Heart left ventricle (tissue), 16 donors: ENCODE data around the gene C9orf78. TPM values are rescaled to one million over a fixed set of nuclear protein-coding genes. Genes with fewer than 3 reads are reported as not detected.
A peak's percentile ranks its signal among the peaks of the same experiment; 100 is the strongest.

Experiments
- ATAC-seq, 4 donors: fragments of 200-7000 bp; cut with Tn5 transposase; one replicate each; pipeline ENCODE4 v1.9.1; 2020 to 2022; ENCODE audit warnings: moderate library complexity in 4 of 4, mild to moderate bottlenecking in 3 of 4, moderate number of reproducible peaks in 1 of 4
- DNase-seq, 5 donors: peaks; one replicate each; pipeline ENCODE4 v3.0.0-alpha.2; 2020
- H3K27ac ChIP-seq, 12 donors: fragments of 200-600 bp; sonication (generic) in 4 of 12; one replicate each; pipeline versions ENCODE4 v1.5.0 to v1.8.0; 2016 to 2022; ENCODE audit warnings: mild to moderate bottlenecking in 2 of 12
- H3K27me3 ChIP-seq, 9 donors: fragments of 200-600 bp; sonication (generic) in 2 of 9; one replicate each; pipeline versions ENCODE4 v1.5.1 to v1.8.0; 2016 to 2022; ENCODE audit warnings: mild to moderate bottlenecking in 3 of 9
- H3K36me3 ChIP-seq, 9 donors: fragments of 200-600 bp; sonication (generic) in 2 of 9; one replicate each; pipeline versions ENCODE4 v1.5.0 to v1.8.0; 2018 to 2022; ENCODE audit warnings: mild to moderate bottlenecking in 2 of 9
- H3K4me1 ChIP-seq, 12 donors: fragments of 200-600 bp; sonication (generic) in 4 of 12; one replicate each; pipeline versions ENCODE4 v1.5.0 to v1.8.0; 2016 to 2022; ENCODE audit warnings: mild to moderate bottlenecking in 3 of 12
- H3K4me3 ChIP-seq, 12 donors: fragments of 200-600 bp; sonication (generic) in 4 of 12; one replicate each; pipeline versions ENCODE4 v1.5.0 to v1.8.0; 2017 to 2022; ENCODE audit warnings: mild to moderate bottlenecking in 9 of 12, moderate library complexity in 4 of 12
- H3K9me3 ChIP-seq, 12 donors: fragments of 200-600 bp; sonication (generic) in 4 of 12; one replicate each; pipeline versions ENCODE4 v1.5.0 to v1.8.0; 2016 to 2022; ENCODE audit warnings: mild to moderate bottlenecking in 1 of 12
- POLR2A ChIP-seq, 2 donors: fragments of 450-650 bp; IDR thresholded peaks; one replicate each; pipeline ENCODE4 v1.6.1; 2017; ENCODE audit warnings: antibody characterized with exemption in 2 of 2, mild to moderate bottlenecking in 2 of 2, moderate library complexity in 2 of 2
- WGBS, 4 donors: extraction: QIAGEN DNeasy Blood & Tissue Kit in 2 of 4; methylation state at CpG; one replicate each; pipeline versions ENCODE4 v1.1.5 to v1.1.7; 2013 to 2018; 5-methylcytosine and 5-hydroxymethylcytosine counted together
- intact Hi-C, 10 donors: fragments of 100-400 bp; cut with DNase I; formaldehyde crosslinking; loops; one replicate each; pipeline versions ENCODE4 v1.11.1 to v1.14.2; 2022
- polyA plus RNA-seq, 2 donors: library from polyadenylated mRNA; stranded (reverse); fragments of 200-250 nt; gene quantifications; one replicate each; pipeline ENCODE4 v1.2.3, GENCODE V29; 2013
- total RNA-seq, 9 donors: library from RNA; depleted of rRNA in 2 of 9; stranded (reverse); fragments of >200 nt in 2 of 9; fragmentation: NEBNext Ultra II Directional in 3 of 9; extraction: Animal tissue kit (Norgen Biotek cat#: 25700) in 3 of 9; gene quantifications; one replicate each; pipeline versions ENCODE4 v1.1.0 to v1.2.4, GENCODE V29; 2016 to 2023
- TF ChIP-seq, protein P1 (sequence below), 12 donors: fragments of 200-600 bp; sonication (generic) in 4 of 12; IDR thresholded peaks; one replicate each; pipeline versions ENCODE4 v1.5.0 to v1.8.0; 2018 to 2022; ENCODE audit warnings: antibody characterized with exemption in 12 of 12, mild to moderate bottlenecking in 5 of 12
- donor health status: ischemic (EF 13 %, LVEDD 7.1; RV severe dilation, severe dysfunction).
- donor health status: healthy with polysubstance abuse.
- donor health status: DM: no; HTN: yes; CAD: no.
- donor health status: DM: no; HTN: no; CAD: no.
- donor health status: ischemic (EF 25% LVEDD 6.9; RV normal size, moderate dysfunction).
- donor health status: ischemic (EF 25% LVEDD 5.7; RV mildly dilated, moderate dysfunction).
- donor health status: healthy.
- donor health status: DM: yes; HTN: yes; CAD: no.
- donor health status: ischemic (EF 35%, LVEDD 5.7; RV mildly dilated, moderate dysfunction).
- donor health status: nonischemic (EF 11% LVEDD 7.7; RV severe dilation, severe dysfunction).
- donor health status: DM: yes; HTN: yes; CAD: no.
- donor health status: PGD.
- donor health status: ischemic (EF 29% LVEDD 5.4; RV normal size, mild dysfunction).
- donor health status: nonischemic (EF 23%, LVEDD 6.1; RV moderate dilation, normal function).

Gene C9orf78
- total and polyA plus RNA-seq, 11 donors, result 28.4 to 69.2 (median 33.2) TPM

DNA sequence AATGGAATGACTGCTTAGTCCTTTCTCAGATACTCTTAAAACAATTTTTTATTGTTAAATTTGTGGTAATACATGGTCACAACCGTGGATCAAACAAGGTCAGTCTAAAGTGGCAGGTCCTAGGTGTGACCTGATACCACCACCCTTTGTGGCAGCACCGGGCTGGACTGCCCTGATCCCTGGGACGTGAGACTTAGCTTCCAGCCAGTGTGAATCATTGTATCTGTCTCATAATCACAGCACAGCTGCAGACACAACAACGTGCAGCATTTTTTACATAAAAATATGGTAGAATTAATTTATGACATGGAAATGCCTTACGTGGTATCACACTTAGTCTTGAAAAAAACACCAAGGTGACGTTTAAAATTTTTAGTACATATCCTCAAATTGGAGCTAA is 24.3 kb downstream of the C9orf78 start:
- Histone ChIP-seq H3K27ac (no peak overlapping the region), H3K9me3 (no peaks in the 10 kb centered on the region), H3K4me1 (peaks cover 0 to 10% (median 0%) of the 10 kb centered on the region in 12 donors), H3K27me3 (no peaks in the 10 kb centered on the region), H3K36me3 (peaks cover 0 to 91% (median 73%) of the 10 kb centered on the region in 9 donors), H3K4me3 (no peak overlapping the region)
- DNase-seq (peak in 1 of 5 donors; percentile 6), ATAC-seq (no peak)
- intact Hi-C loops, result no loop called here
- no peak for TF ChIP-seq POLR2A (IDR thresholded peaks at IDR 0.05)
- TF ChIP-seq, protein P1, sequence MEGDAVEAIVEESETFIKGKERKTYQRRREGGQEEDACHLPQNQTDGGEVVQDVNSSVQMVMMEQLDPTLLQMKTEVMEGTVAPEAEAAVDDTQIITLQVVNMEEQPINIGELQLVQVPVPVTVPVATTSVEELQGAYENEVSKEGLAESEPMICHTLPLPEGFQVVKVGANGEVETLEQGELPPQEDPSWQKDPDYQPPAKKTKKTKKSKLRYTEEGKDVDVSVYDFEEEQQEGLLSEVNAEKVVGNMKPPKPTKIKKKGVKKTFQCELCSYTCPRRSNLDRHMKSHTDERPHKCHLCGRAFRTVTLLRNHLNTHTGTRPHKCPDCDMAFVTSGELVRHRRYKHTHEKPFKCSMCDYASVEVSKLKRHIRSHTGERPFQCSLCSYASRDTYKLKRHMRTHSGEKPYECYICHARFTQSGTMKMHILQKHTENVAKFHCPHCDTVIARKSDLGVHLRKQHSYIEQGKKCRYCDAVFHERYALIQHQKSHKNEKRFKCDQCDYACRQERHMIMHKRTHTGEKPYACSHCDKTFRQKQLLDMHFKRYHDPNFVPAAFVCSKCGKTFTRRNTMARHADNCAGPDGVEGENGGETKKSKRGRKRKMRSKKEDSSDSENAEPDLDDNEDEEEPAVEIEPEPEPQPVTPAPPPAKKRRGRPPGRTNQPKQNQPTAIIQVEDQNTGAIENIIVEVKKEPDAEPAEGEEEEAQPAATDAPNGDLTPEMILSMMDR (IDR thresholded peaks at IDR 0.05), result no peak
- WGBS, 4 donors, result 85 to 89% (median 87%) methylated on average over 6 of the region's 6 CpGs

DNA sequence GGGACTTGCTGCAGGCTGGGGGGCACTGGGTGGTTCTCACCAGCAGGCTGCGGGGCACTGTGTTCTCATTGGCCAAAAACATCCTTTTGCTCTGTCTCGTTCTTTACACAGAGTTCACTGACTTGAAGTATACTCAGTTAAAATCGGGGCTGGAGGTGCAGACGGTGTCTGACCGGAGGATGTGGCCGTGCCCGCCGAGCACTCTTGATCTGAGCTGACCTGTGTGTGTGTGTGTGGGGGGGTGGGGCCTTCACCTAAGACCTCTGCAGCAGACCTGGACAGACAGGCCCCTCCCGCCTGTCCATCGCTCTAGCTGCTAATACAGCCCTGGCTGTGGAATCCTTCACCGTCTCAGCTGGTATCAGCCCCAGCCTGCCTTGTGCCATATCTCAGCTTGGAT is 25.0 kb downstream of the C9orf78 start:
- DNase-seq, result peak in 1 of 5 donors; percentile 7
- TF ChIP-seq, protein P1 (IDR thresholded peaks at IDR 0.05), result no peak
- TF ChIP-seq POLR2A (IDR thresholded peaks at IDR 0.05), result no peak
- Histone ChIP-seq H3K36me3 (peaks cover 0 to 91% (median 69%) of the 10 kb centered on the region in 9 donors), H3K4me3 (no peak overlapping the region), H3K4me1 (peaks cover 0 to 17% (median 0%) of the 10 kb centered on the region in 12 donors), H3K27me3 (no peaks in the 10 kb centered on the region), H3K27ac (no peak overlapping the region), H3K9me3 (no peaks in the 10 kb centered on the region)
- intact Hi-C loops, result no loop called here
- 90 to 97% (median 94%) methylated on average over 5 to 11 of the region's 11 CpGs for WGBS, 4 donors
- no peak for ATAC-seq

DNA sequence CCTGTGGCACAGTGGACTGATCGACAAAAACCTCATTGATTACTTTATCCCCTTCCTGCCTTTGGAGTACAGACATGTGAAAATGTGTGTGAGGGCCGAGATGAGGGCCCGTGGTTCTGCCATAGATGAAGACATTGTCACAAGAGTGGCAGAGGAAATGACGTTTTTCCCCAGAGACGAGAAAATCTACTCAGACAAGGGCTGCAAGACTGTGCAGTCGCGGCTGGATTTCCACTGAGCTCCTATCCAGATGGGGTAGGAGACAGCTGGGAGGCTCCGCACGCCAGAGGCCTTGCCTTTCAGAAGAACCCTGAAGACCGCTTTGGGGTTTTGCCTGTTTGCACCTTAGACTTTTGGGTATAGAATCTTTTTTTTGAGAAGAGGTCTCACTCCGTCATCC is 25.7 kb downstream of the C9orf78 start:
- TF ChIP-seq, protein P1 (IDR thresholded peaks at IDR 0.05), result no peak
- TF ChIP-seq POLR2A (IDR thresholded peaks at IDR 0.05), result no peak
- ATAC-seq (no peak), DNase-seq (peak in 1 of 5 donors; percentile 24)
- Histone ChIP-seq H3K9me3 (no peaks in the 10 kb centered on the region), H3K27me3 (no peaks in the 10 kb centered on the region), H3K4me1 (peaks cover 0 to 24% (median 0%) of the 10 kb centered on the region in 12 donors), H3K27ac (no peak overlapping the region), H3K36me3 (peaks cover 0 to 87% (median 62%) of the 10 kb centered on the region in 9 donors), H3K4me3 (no peak overlapping the region)
- intact Hi-C loops, result no loop called here
- WGBS, 4 donors, result 74 to 79% (median 77%) methylated on average over 11 of the region's 11 CpGs

DNA sequence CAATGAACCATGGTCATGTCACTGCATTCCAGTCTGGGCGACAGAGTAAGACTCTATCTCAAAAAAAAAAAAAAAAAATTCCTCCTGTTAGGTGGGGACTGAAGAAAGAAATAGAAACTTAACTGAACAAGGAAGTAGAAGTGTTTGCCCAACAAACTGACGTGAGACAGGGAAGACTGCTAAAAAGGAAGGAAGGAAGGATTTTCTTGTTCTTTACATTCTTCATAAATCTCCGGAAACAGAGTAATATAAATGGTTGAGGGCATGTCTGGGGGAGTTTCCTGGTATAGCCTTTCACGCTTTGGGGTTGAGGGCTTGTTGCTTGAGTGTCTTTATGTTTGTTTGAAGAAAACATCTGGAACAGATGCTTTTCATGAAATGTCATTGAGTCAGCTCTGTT is 29.0 kb downstream of the C9orf78 start:
- WGBS, 4 donors, result 64 to 80% (median 77%) methylated on average over 4 of the region's 4 CpGs
- Histone ChIP-seq H3K27me3 (no peaks in the 10 kb centered on the region), H3K4me3 (peak overlapping the region in 1 of 12 donors; percentile 3), H3K9me3 (no peaks in the 10 kb centered on the region), H3K4me1 (peaks cover 0 to 32% (median 8%) of the 10 kb centered on the region in 12 donors), H3K36me3 (peaks cover 0 to 59% (median 36%) of the 10 kb centered on the region in 9 donors), H3K27ac (peak overlapping the region in 1 of 12 donors; percentile 37)
- intact Hi-C loops, result no loop called here
- no peak for DNase-seq
- no peak for ATAC-seq
- TF ChIP-seq, protein P1 (IDR thresholded peaks at IDR 0.05), result no peak
- TF ChIP-seq POLR2A (IDR thresholded peaks at IDR 0.05), result no peak
